ENCODE data around the gene ABCC1. TPM values are rescaled to one million over a fixed set of nuclear protein-coding genes. Genes with fewer than 3 reads are reported as not detected.
A peak's percentile ranks its signal among the peaks of the same experiment; 100 is the strongest.

Gene ABCC1
- 75.4 TPM for polyA plus RNA-seq (2013)

- H3K27me3 ChIP-seq (replicated peaks in 2 of 5; ENCODE audit: control insufficient read depth in 4 of 5, insufficient read depth in 5 of 5, low read length in 4 of 5) = no peaks in the 10 kb centered on the region
- peaks cover 0 to 4% (median 0%) of the 10 kb centered on the region in 4 experiments for H3K36me3 ChIP-seq (ENCODE audit: control insufficient read depth in 4 of 4, insufficient read depth in 4 of 4, low read length in 3 of 4)
- peak; percentile 65 to 79 (median 73) for DNase-seq
- under 1% methylated on average over 75 of the region's 112 CpGs for WGBS (ENCODE audit: insufficient coverage)
- peaks cover 11 to 50% (median 43%) of the 10 kb centered on the region in 4 experiments for H3K4me1 ChIP-seq (ENCODE audit: control extremely low read depth in 1 of 4, control insufficient read depth in 4 of 4, insufficient read depth in 4 of 4, low read length in 3 of 4)
- H3K4me3 ChIP-seq (ENCODE audit: control insufficient read depth in 1 of 7, extremely low read depth in 1 of 7, insufficient read depth in 4 of 7, low read depth in 2 of 7, low read length in 6 of 7) = peak within 1 kb of the TSS; percentile 65 to 94 (median 87)
- no peaks in the 10 kb centered on the region for H3K9me3 ChIP-seq (ENCODE audit: control extremely low read depth in 1 of 5, control insufficient read depth in 4 of 5, insufficient read depth in 2 of 5, low read depth in 1 of 5, low read length in 4 of 5)
- peak within 1 kb of the TSS; percentile 96 for H3K27ac ChIP-seq (ENCODE audit: insufficient read depth in 1 of 2, low read depth in 1 of 2, low read length in 2 of 2, poor library complexity in 1 of 2, severe bottlenecking in 2 of 2)
- POLR2A ChIA-PET = interaction anchor here (1.0 to 1.5 kb wide), 5 partner anchors 10 to 75 kb away, joined by 3 to 12 read pairs (median 8); partner anchors contain the start of gene CEP20
- CTCF ChIA-PET = interaction anchor here (0.6 to 2.6 kb wide), 8 partner anchors 18 to 96 kb away, joined by 3 to 7 read pairs (median 4); partner anchors contain the start of gene CEP20
Observed at GRCh38 chr16:15949210-15950160, at the start of gene ABCC1. Gene ABCC1, plus strand, starts transcription at chr16:15949616. Its CDS starts 136 bp downstream, at chr16:15949752.

- no peaks in the 10 kb centered on the region for H3K9me3 ChIP-seq (ENCODE audit: control extremely low read depth in 1 of 5, control insufficient read depth in 4 of 5, insufficient read depth in 2 of 5, low read depth in 1 of 5, low read length in 4 of 5)
- H3K27me3 ChIP-seq (replicated peaks in 2 of 5; ENCODE audit: control insufficient read depth in 4 of 5, insufficient read depth in 5 of 5, low read length in 4 of 5) = no peaks in the 10 kb centered on the region
- H3K4me1 ChIP-seq (ENCODE audit: control extremely low read depth in 1 of 4, control insufficient read depth in 4 of 4, insufficient read depth in 4 of 4, low read length in 3 of 4) = peaks cover 0 to 11% (median 4%) of the 10 kb centered on the region in 4 experiments
- no peaks in the 10 kb centered on the region for H3K36me3 ChIP-seq (ENCODE audit: control insufficient read depth in 4 of 4, insufficient read depth in 4 of 4, low read length in 3 of 4)
- no peak overlapping the region for H3K27ac ChIP-seq (ENCODE audit: insufficient read depth in 1 of 2, low read depth in 1 of 2, low read length in 2 of 2, poor library complexity in 1 of 2, severe bottlenecking in 2 of 2)
- DNase-seq = no peak
- 100% methylated on average over 3 of the region's 3 CpGs for WGBS (ENCODE audit: insufficient coverage)
- CTCF ChIA-PET = interaction anchor here (1.2 kb wide), 1 partner anchor 12 kb away, joined by 4 read pairs; the partner anchor contains the start of gene CEP20
- H3K4me3 ChIP-seq (ENCODE audit: control insufficient read depth in 1 of 7, extremely low read depth in 1 of 7, insufficient read depth in 4 of 7, low read depth in 2 of 7, low read length in 6 of 7) = no peak overlapping the region
- POLR2A ChIA-PET = no interaction called here
Observed at GRCh38 chr16:15900357-15900756, 49.1 kb upstream of the ABCC1 start.

GRCh38 chr16:15900901-15901500 is 48.4 kb upstream of the ABCC1 start:
- H3K9me3 ChIP-seq (ENCODE audit: control extremely low read depth in 1 of 5, control insufficient read depth in 4 of 5, insufficient read depth in 2 of 5, low read depth in 1 of 5, low read length in 4 of 5) = no peaks in the 10 kb centered on the region
- POLR2A ChIA-PET = no interaction called here
- WGBS (ENCODE audit: insufficient coverage) = 96% methylated on average over 4 of the region's 6 CpGs
- CTCF ChIA-PET = interaction anchor here (1.0 to 1.2 kb wide), 2 partner anchors 11 to 13 kb away, joined by 4 read pairs; partner anchors contain the start of gene CEP20
- no peak overlapping the region for H3K4me3 ChIP-seq (ENCODE audit: control insufficient read depth in 1 of 7, extremely low read depth in 1 of 7, insufficient read depth in 4 of 7, low read depth in 2 of 7, low read length in 6 of 7)
- no peaks in the 10 kb centered on the region for H3K27me3 ChIP-seq (replicated peaks in 2 of 5; ENCODE audit: control insufficient read depth in 4 of 5, insufficient read depth in 5 of 5, low read length in 4 of 5)
- H3K4me1 ChIP-seq (ENCODE audit: control extremely low read depth in 1 of 4, control insufficient read depth in 4 of 4, insufficient read depth in 4 of 4, low read length in 3 of 4) = peaks cover 0 to 11% (median 4%) of the 10 kb centered on the region in 4 experiments
- no peak for DNase-seq
- no peaks in the 10 kb centered on the region for H3K36me3 ChIP-seq (ENCODE audit: control insufficient read depth in 4 of 4, insufficient read depth in 4 of 4, low read length in 3 of 4)
- H3K27ac ChIP-seq (ENCODE audit: insufficient read depth in 1 of 2, low read depth in 1 of 2, low read length in 2 of 2, poor library complexity in 1 of 2, severe bottlenecking in 2 of 2) = no peak overlapping the region

- 97% methylated on average over 3 of the region's 5 CpGs for WGBS (ENCODE audit: insufficient coverage)
- ChIA-PET POLR2A (no interaction called here), CTCF (no interaction called here)
- no peak for DNase-seq
- Histone ChIP-seq H3K9me3 (ENCODE audit: control extremely low read depth in 1 of 5, control insufficient read depth in 4 of 5, insufficient read depth in 2 of 5, low read depth in 1 of 5, low read length in 4 of 5) (no peaks in the 10 kb centered on the region), H3K4me3 (ENCODE audit: control insufficient read depth in 1 of 7, extremely low read depth in 1 of 7, insufficient read depth in 4 of 7, low read depth in 2 of 7, low read length in 6 of 7) (no peak overlapping the region), H3K27ac (ENCODE audit: insufficient read depth in 1 of 2, low read depth in 1 of 2, low read length in 2 of 2, poor library complexity in 1 of 2, severe bottlenecking in 2 of 2) (no peak overlapping the region), H3K4me1 (ENCODE audit: control extremely low read depth in 1 of 4, control insufficient read depth in 4 of 4, insufficient read depth in 4 of 4, low read length in 3 of 4) (peaks cover 0 to 6% (median 4%) of the 10 kb centered on the region in 4 experiments), H3K36me3 (ENCODE audit: control insufficient read depth in 4 of 4, insufficient read depth in 4 of 4, low read length in 3 of 4) (no peaks in the 10 kb centered on the region), H3K27me3 (replicated peaks in 2 of 5; ENCODE audit: control insufficient read depth in 4 of 5, insufficient read depth in 5 of 5, low read length in 4 of 5) (no peaks in the 10 kb centered on the region)
Observed at GRCh38 chr16:15903960-15904359, 45.5 kb upstream of the ABCC1 start.

- ChIA-PET CTCF (interaction anchor here (1.1 to 1.4 kb wide), 2 partner anchors 11 to 22 kb away, joined by 5 to 6 read pairs; no protein-coding TSS in a partner anchor), POLR2A (no interaction called here)
- Histone ChIP-seq H3K36me3 (ENCODE audit: control insufficient read depth in 4 of 4, insufficient read depth in 4 of 4, low read length in 3 of 4) (no peaks in the 10 kb centered on the region), H3K4me3 (ENCODE audit: control insufficient read depth in 1 of 7, extremely low read depth in 1 of 7, insufficient read depth in 4 of 7, low read depth in 2 of 7, low read length in 6 of 7) (no peak overlapping the region), H3K4me1 (ENCODE audit: control extremely low read depth in 1 of 4, control insufficient read depth in 4 of 4, insufficient read depth in 4 of 4, low read length in 3 of 4) (no peaks in the 10 kb centered on the region), H3K27ac (ENCODE audit: insufficient read depth in 1 of 2, low read depth in 1 of 2, low read length in 2 of 2, poor library complexity in 1 of 2, severe bottlenecking in 2 of 2) (no peak overlapping the region), H3K9me3 (ENCODE audit: control extremely low read depth in 1 of 5, control insufficient read depth in 4 of 5, insufficient read depth in 2 of 5, low read depth in 1 of 5, low read length in 4 of 5) (no peaks in the 10 kb centered on the region), H3K27me3 (replicated peaks in 2 of 5; ENCODE audit: control insufficient read depth in 4 of 5, insufficient read depth in 5 of 5, low read length in 4 of 5) (no peaks in the 10 kb centered on the region)
- DNase-seq = no peak
- WGBS (ENCODE audit: insufficient coverage) = 95% methylated on average over 2 of the region's 2 CpGs
Observed at GRCh38 chr16:15906439-15906838, 43.0 kb upstream of the ABCC1 start.

- CTCF ChIA-PET = interaction anchor here (0.8 to 1.2 kb wide), 2 partner anchors 11 to 38 kb away, joined by 3 read pairs; no protein-coding TSS in a partner anchor
- Histone ChIP-seq H3K4me1 (ENCODE audit: control extremely low read depth in 1 of 4, control insufficient read depth in 4 of 4, insufficient read depth in 4 of 4, low read length in 3 of 4) (peaks cover 0 to 7% (median under 1%) of the 10 kb centered on the region in 4 experiments), H3K27me3 (replicated peaks in 2 of 5; ENCODE audit: control insufficient read depth in 4 of 5, insufficient read depth in 5 of 5, low read length in 4 of 5) (no peaks in the 10 kb centered on the region), H3K36me3 (ENCODE audit: control insufficient read depth in 4 of 4, insufficient read depth in 4 of 4, low read length in 3 of 4) (no peaks in the 10 kb centered on the region), H3K9me3 (ENCODE audit: control extremely low read depth in 1 of 5, control insufficient read depth in 4 of 5, insufficient read depth in 2 of 5, low read depth in 1 of 5, low read length in 4 of 5) (no peaks in the 10 kb centered on the region), H3K4me3 (ENCODE audit: control insufficient read depth in 1 of 7, extremely low read depth in 1 of 7, insufficient read depth in 4 of 7, low read depth in 2 of 7, low read length in 6 of 7) (no peak overlapping the region), H3K27ac (ENCODE audit: insufficient read depth in 1 of 2, low read depth in 1 of 2, low read length in 2 of 2, poor library complexity in 1 of 2, severe bottlenecking in 2 of 2) (no peak overlapping the region)
- 99% methylated on average over 6 of the region's 7 CpGs for WGBS (ENCODE audit: insufficient coverage)
- peak; percentile 23 to 63 (median 48) for DNase-seq
- POLR2A ChIA-PET = interaction anchor here (0.8 kb wide), 1 partner anchor 18 kb away, joined by 3 read pairs; no protein-coding TSS in a partner anchor
Observed at GRCh38 chr16:15907863-15908478, 41.4 kb upstream of the ABCC1 start.

Data from common myeloid progenitor, CD34-positive (primary cell).